ENCODE measurements around the gene CSNK1A1.
"Not testable (repeated sequence)": the region's sequence is repeated elsewhere in the genome, so short reads cannot be mapped to it uniquely, and the experiment has no call there.

Gene CSNK1A1

GRCh38 chr5:149551227-149552037 lies at the start of gene CSNK1A1:
CSNK1A1 (minus strand) TSS chr5:149551439; CDS start chr5:149550964, 475 bp downstream.
- peak; percentile 99 for DNase-seq (ENCODE audit: low read depth)

- DNase-seq (ENCODE audit: low read depth), result no peak
These were observed 49.7 kb upstream of the CSNK1A1 start for GRCh38 chr5:149600932-149601331.

- DNase-seq (ENCODE audit: low read depth), result no peak
These were observed 48.1 kb upstream of the CSNK1A1 start for GRCh38 chr5:149599375-149599774.

- no peak for DNase-seq (ENCODE audit: low read depth)
These were observed 47.7 kb upstream of the CSNK1A1 start for GRCh38 chr5:149598966-149599365.

GRCh38 chr5:149598234-149598633 lies 47.0 kb upstream of the CSNK1A1 start:
- DNase-seq (ENCODE audit: low read depth), result not testable (repeated sequence)

GRCh38 chr5:149597618-149598017 lies 46.4 kb upstream of the CSNK1A1 start:
- no peak for DNase-seq (ENCODE audit: low read depth)

- DNase-seq (ENCODE audit: low read depth), result no peak
These were observed 45.5 kb upstream of the CSNK1A1 start for GRCh38 chr5:149596712-149597111.

- DNase-seq (ENCODE audit: low read depth), result not testable (repeated sequence)
These were observed 43.9 kb upstream of the CSNK1A1 start for GRCh38 chr5:149595105-149595504.

GRCh38 chr5:149594206-149594895 lies 43.1 kb upstream of the CSNK1A1 start:
- DNase-seq (ENCODE audit: low read depth), result no peak

GRCh38 chr5:149593370-149593769 lies 42.1 kb upstream of the CSNK1A1 start:
- no peak for DNase-seq (ENCODE audit: low read depth)

GRCh38 chr5:149588936-149589335 lies 37.7 kb upstream of the CSNK1A1 start:
- DNase-seq (ENCODE audit: low read depth), result no peak

- DNase-seq (ENCODE audit: low read depth), result no peak
These were observed 35.6 kb upstream of the CSNK1A1 start for GRCh38 chr5:149586708-149587318.

- no peak for DNase-seq (ENCODE audit: low read depth)
These were observed 34.7 kb upstream of the CSNK1A1 start for GRCh38 chr5:149585910-149586309.

- DNase-seq (ENCODE audit: low read depth), result no peak
These were observed 32.9 kb upstream of the CSNK1A1 start for GRCh38 chr5:149584121-149584520.

GRCh38 chr5:149583394-149583793 lies 32.2 kb upstream of the CSNK1A1 start:
- DNase-seq (ENCODE audit: low read depth), result no peak

- no peak for DNase-seq (ENCODE audit: low read depth)
These were observed 30.9 kb upstream of the CSNK1A1 start for GRCh38 chr5:149581931-149582768.

- peak; percentile 10 for DNase-seq (ENCODE audit: low read depth)
These were observed 30.1 kb upstream of the CSNK1A1 start, which contains the start of gene ARHGEF37 for GRCh38 chr5:149581192-149581861. ARHGEF37 (plus strand) TSS chr5:149581498; CDS start chr5:149597770, 16,272 bp downstream.

GRCh38 chr5:149580808-149581191 lies 29.6 kb upstream of the CSNK1A1 start:
- no peak for DNase-seq (ENCODE audit: low read depth)

- no peak for DNase-seq (ENCODE audit: low read depth)
These were observed 27.7 kb upstream of the CSNK1A1 start for GRCh38 chr5:149578896-149579295.

GRCh38 chr5:149576021-149576420 lies 24.8 kb upstream of the CSNK1A1 start:
- no peak for DNase-seq (ENCODE audit: low read depth)

GRCh38 chr5:149575131-149575530 lies 23.9 kb upstream of the CSNK1A1 start:
- no peak for DNase-seq (ENCODE audit: low read depth)

Measured in stimulated activated CD8-positive, alpha-beta memory T cell treated with anti-CD3 and anti-CD28 coated beads, Interleukin-15, amount 100 ng/mL, for 24 hours (primary cell).